Measurements from ENCODE around the gene UBE2E2.

Gene UBE2E2

GRCh38 chr3:23396746-23397145 lies 193.6 kb downstream of the UBE2E2 start:
- H3K27ac ChIP-seq (ENCODE audit: low read length): no peak overlapping the region
- H3K27me3 ChIP-seq (ENCODE audit: low read depth, low read length): no peaks in the 10 kb centered on the region
- no peaks in the 10 kb centered on the region for H3K9me3 ChIP-seq (ENCODE audit: control insufficient read depth in 1 of 2, low read length in 2 of 2)
- no peaks in the 10 kb centered on the region for H3K36me3 ChIP-seq (ENCODE audit: control insufficient read depth in 1 of 2, insufficient read depth in 2 of 2, low read length in 2 of 2)
- H3K4me3 ChIP-seq (ENCODE audit: low read depth in 1 of 2, low read length in 2 of 2): no peak overlapping the region
- no peaks in the 10 kb centered on the region for H3K4me1 ChIP-seq (ENCODE audit: control insufficient read depth in 1 of 2, insufficient read depth in 2 of 2, low read length in 2 of 2)

DNA sequence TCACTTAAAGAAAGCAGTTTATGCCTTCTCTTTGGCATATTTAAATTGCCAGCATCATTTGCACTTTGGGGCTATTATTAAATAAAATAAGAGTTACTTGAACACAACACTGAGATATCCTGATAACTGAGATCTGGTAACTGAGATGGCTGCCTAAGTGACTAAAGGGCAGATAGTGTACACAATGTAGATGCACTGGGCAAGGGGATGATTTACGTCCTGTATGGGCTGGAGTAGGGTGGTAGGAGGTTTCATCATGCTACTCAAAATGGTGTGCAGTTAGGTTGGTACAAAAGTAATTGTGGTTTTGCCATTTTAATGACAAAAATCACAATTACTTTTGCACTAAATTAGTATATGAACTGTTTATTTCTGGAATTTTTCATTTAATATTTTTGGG lies 196.1 kb downstream of the UBE2E2 start:
- H3K9me3 ChIP-seq (ENCODE audit: control insufficient read depth in 1 of 2, low read length in 2 of 2): no peaks in the 10 kb centered on the region
- H3K4me3 ChIP-seq (ENCODE audit: low read depth in 1 of 2, low read length in 2 of 2): no peak overlapping the region
- H3K36me3 ChIP-seq (ENCODE audit: control insufficient read depth in 1 of 2, insufficient read depth in 2 of 2, low read length in 2 of 2): no peaks in the 10 kb centered on the region
- no peaks in the 10 kb centered on the region for H3K4me1 ChIP-seq (ENCODE audit: control insufficient read depth in 1 of 2, insufficient read depth in 2 of 2, low read length in 2 of 2)
- H3K27me3 ChIP-seq (ENCODE audit: low read depth, low read length): no peaks in the 10 kb centered on the region
- no peak overlapping the region for H3K27ac ChIP-seq (ENCODE audit: low read length)

DNA sequence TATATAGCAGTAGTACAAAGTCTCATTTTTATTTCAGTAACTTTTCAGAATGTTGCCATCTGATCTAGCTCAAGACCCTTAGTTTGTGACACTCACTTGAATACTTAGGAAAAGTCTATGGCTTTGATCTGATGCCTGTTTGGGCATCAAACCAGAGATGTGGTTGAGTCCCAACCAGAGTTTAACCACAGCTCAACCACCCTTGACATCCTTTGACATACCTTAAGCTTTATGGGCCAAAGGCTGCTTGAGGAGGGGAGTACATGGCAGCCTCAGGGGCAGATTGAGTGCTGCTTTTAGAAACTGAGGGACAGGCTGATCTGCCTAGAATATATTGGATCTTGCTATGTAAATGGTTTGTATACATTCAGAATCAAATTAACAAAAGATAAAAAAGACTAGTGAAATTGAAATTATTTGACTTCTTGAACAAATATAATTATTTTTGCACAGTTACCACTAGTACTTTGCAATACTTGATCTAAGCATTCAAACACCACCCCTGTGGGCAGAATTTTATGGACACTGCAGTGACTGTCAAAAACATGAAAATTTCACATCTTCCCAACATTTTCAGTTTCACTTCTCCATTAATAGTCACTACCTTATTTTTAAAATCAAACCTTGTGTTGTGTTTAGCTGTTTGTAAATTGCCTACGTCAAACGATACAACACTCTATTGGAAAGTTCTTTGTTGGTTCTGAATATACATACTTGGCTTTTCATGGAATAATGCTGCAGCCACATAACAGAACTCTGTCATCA lies 199.8 kb downstream of the UBE2E2 start:
- Histone ChIP-seq H3K4me1 (ENCODE audit: control insufficient read depth in 1 of 2, insufficient read depth in 2 of 2, low read length in 2 of 2) (no peaks in the 10 kb centered on the region), H3K27me3 (ENCODE audit: low read depth, low read length) (no peaks in the 10 kb centered on the region), H3K4me3 (ENCODE audit: low read depth in 1 of 2, low read length in 2 of 2) (no peak overlapping the region), H3K36me3 (ENCODE audit: control insufficient read depth in 1 of 2, insufficient read depth in 2 of 2, low read length in 2 of 2) (no peaks in the 10 kb centered on the region), H3K9me3 (ENCODE audit: control insufficient read depth in 1 of 2, low read length in 2 of 2) (no peaks in the 10 kb centered on the region), H3K27ac (ENCODE audit: low read length) (no peak overlapping the region)

DNA sequence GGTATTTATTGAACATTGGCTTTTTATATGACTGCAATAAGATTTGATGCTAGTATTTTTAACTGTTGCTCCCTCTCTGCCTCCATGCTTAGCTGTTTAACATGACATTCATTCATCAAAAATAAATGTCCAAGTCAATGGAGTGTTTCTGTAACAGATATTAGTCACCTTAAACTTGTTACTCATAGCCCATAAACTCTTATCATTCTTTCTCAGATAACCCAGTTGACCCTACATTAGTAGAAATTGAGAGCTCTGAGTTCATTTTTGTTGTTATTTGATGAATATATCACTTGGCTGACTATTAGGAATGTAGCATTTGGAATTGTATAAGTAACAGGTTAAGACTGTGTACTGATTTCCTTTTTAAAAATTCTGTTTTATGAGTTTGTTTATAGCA lies 201.1 kb downstream of the UBE2E2 start:
- Histone ChIP-seq H3K4me1 (ENCODE audit: control insufficient read depth in 1 of 2, insufficient read depth in 2 of 2, low read length in 2 of 2) (no peaks in the 10 kb centered on the region), H3K27me3 (ENCODE audit: low read depth, low read length) (no peaks in the 10 kb centered on the region), H3K4me3 (ENCODE audit: low read depth in 1 of 2, low read length in 2 of 2) (no peak overlapping the region), H3K9me3 (ENCODE audit: control insufficient read depth in 1 of 2, low read length in 2 of 2) (no peaks in the 10 kb centered on the region), H3K27ac (ENCODE audit: low read length) (no peak overlapping the region), H3K36me3 (ENCODE audit: control insufficient read depth in 1 of 2, insufficient read depth in 2 of 2, low read length in 2 of 2) (no peaks in the 10 kb centered on the region)

- Histone ChIP-seq H3K27ac (ENCODE audit: low read length) (no peak overlapping the region), H3K4me1 (ENCODE audit: control insufficient read depth in 1 of 2, insufficient read depth in 2 of 2, low read length in 2 of 2) (no peaks in the 10 kb centered on the region), H3K4me3 (ENCODE audit: low read depth in 1 of 2, low read length in 2 of 2) (no peak overlapping the region), H3K9me3 (ENCODE audit: control insufficient read depth in 1 of 2, low read length in 2 of 2) (no peaks in the 10 kb centered on the region), H3K36me3 (ENCODE audit: control insufficient read depth in 1 of 2, insufficient read depth in 2 of 2, low read length in 2 of 2) (no peaks in the 10 kb centered on the region), H3K27me3 (ENCODE audit: low read depth, low read length) (no peaks in the 10 kb centered on the region)
Measured at GRCh38 chr3:23405081-23405480, 202.0 kb downstream of the UBE2E2 start.

- Histone ChIP-seq H3K9me3 (ENCODE audit: control insufficient read depth in 1 of 2, low read length in 2 of 2) (no peaks in the 10 kb centered on the region), H3K27me3 (ENCODE audit: low read depth, low read length) (no peaks in the 10 kb centered on the region), H3K27ac (ENCODE audit: low read length) (no peak overlapping the region), H3K4me1 (ENCODE audit: control insufficient read depth in 1 of 2, insufficient read depth in 2 of 2, low read length in 2 of 2) (no peaks in the 10 kb centered on the region), H3K4me3 (ENCODE audit: low read depth in 1 of 2, low read length in 2 of 2) (no peak overlapping the region), H3K36me3 (ENCODE audit: control insufficient read depth in 1 of 2, insufficient read depth in 2 of 2, low read length in 2 of 2) (no peaks in the 10 kb centered on the region)
Measured at GRCh38 chr3:23406601-23407000, 203.5 kb downstream of the UBE2E2 start.

GRCh38 chr3:23418026-23418425 lies 214.9 kb downstream of the UBE2E2 start:
- Histone ChIP-seq H3K27ac (ENCODE audit: low read length) (no peak overlapping the region), H3K9me3 (ENCODE audit: control insufficient read depth in 1 of 2, low read length in 2 of 2) (no peaks in the 10 kb centered on the region), H3K4me3 (ENCODE audit: low read depth in 1 of 2, low read length in 2 of 2) (no peak overlapping the region), H3K27me3 (ENCODE audit: low read depth, low read length) (no peaks in the 10 kb centered on the region), H3K36me3 (ENCODE audit: control insufficient read depth in 1 of 2, insufficient read depth in 2 of 2, low read length in 2 of 2) (no peaks in the 10 kb centered on the region), H3K4me1 (ENCODE audit: control insufficient read depth in 1 of 2, insufficient read depth in 2 of 2, low read length in 2 of 2) (peaks cover 0 to 5% of the 10 kb centered on the region in 2 donors)

GRCh38 chr3:23421811-23422516 lies 218.8 kb downstream of the UBE2E2 start:
- H3K4me1 ChIP-seq (ENCODE audit: control insufficient read depth in 1 of 2, insufficient read depth in 2 of 2, low read length in 2 of 2): peaks cover 0 to 5% of the 10 kb centered on the region in 2 donors

GRCh38 chr3:23422517-23422851 lies 219.4 kb downstream of the UBE2E2 start:
- H3K36me3 ChIP-seq (ENCODE audit: control insufficient read depth in 1 of 2, insufficient read depth in 2 of 2, low read length in 2 of 2): no peaks in the 10 kb centered on the region
- no peak overlapping the region for H3K27ac ChIP-seq (ENCODE audit: low read length)
- H3K4me1 ChIP-seq (ENCODE audit: control insufficient read depth in 1 of 2, insufficient read depth in 2 of 2, low read length in 2 of 2): peaks cover 0 to 5% of the 10 kb centered on the region in 2 donors
- H3K27me3 ChIP-seq (ENCODE audit: low read depth, low read length): no peaks in the 10 kb centered on the region
- no peak overlapping the region for H3K4me3 ChIP-seq (ENCODE audit: low read depth in 1 of 2, low read length in 2 of 2)
- peaks cover 0 to 3% of the 10 kb centered on the region in 2 donors for H3K9me3 ChIP-seq (ENCODE audit: control insufficient read depth in 1 of 2, low read length in 2 of 2)

More at GRCh38 chr3:23421811-23422516, 218.8 kb downstream of the UBE2E2 start:
- Histone ChIP-seq H3K4me3 (ENCODE audit: low read depth in 1 of 2, low read length in 2 of 2) (no peak overlapping the region), H3K9me3 (ENCODE audit: control insufficient read depth in 1 of 2, low read length in 2 of 2) (peaks cover 0 to 3% of the 10 kb centered on the region in 2 donors), H3K27ac (ENCODE audit: low read length) (no peak overlapping the region), H3K27me3 (ENCODE audit: low read depth, low read length) (no peaks in the 10 kb centered on the region), H3K36me3 (ENCODE audit: control insufficient read depth in 1 of 2, insufficient read depth in 2 of 2, low read length in 2 of 2) (no peaks in the 10 kb centered on the region)

GRCh38 chr3:23425410-23425809 lies 222.3 kb downstream of the UBE2E2 start:
- no peak overlapping the region for H3K4me3 ChIP-seq (ENCODE audit: low read depth in 1 of 2, low read length in 2 of 2)
- H3K27me3 ChIP-seq (ENCODE audit: low read depth, low read length): no peaks in the 10 kb centered on the region
- H3K9me3 ChIP-seq (ENCODE audit: control insufficient read depth in 1 of 2, low read length in 2 of 2): peaks cover 0 to 3% of the 10 kb centered on the region in 2 donors
- peaks cover 0 to 5% of the 10 kb centered on the region in 2 donors for H3K4me1 ChIP-seq (ENCODE audit: control insufficient read depth in 1 of 2, insufficient read depth in 2 of 2, low read length in 2 of 2)
- no peaks in the 10 kb centered on the region for H3K36me3 ChIP-seq (ENCODE audit: control insufficient read depth in 1 of 2, insufficient read depth in 2 of 2, low read length in 2 of 2)
- no peak overlapping the region for H3K27ac ChIP-seq (ENCODE audit: low read length)

GRCh38 chr3:23430781-23431398 lies 227.8 kb downstream of the UBE2E2 start:
- Histone ChIP-seq H3K27ac (ENCODE audit: low read length) (no peak overlapping the region), H3K4me3 (ENCODE audit: low read depth in 1 of 2, low read length in 2 of 2) (no peak overlapping the region), H3K4me1 (ENCODE audit: control insufficient read depth in 1 of 2, insufficient read depth in 2 of 2, low read length in 2 of 2) (no peaks in the 10 kb centered on the region), H3K27me3 (ENCODE audit: low read depth, low read length) (no peaks in the 10 kb centered on the region), H3K36me3 (ENCODE audit: control insufficient read depth in 1 of 2, insufficient read depth in 2 of 2, low read length in 2 of 2) (no peaks in the 10 kb centered on the region), H3K9me3 (ENCODE audit: control insufficient read depth in 1 of 2, low read length in 2 of 2) (peaks cover 0 to 3% of the 10 kb centered on the region in 2 donors)
